GM19023 (cell line): ENCODE measurements around the gene ZNF823.
"Not testable (repeated sequence)": the region's sequence is repeated elsewhere in the genome, so short reads cannot be mapped to it uniquely, and the experiment has no call there.

ENCODE experiments used
- ATAC-seq: cut with Tn5 transposase; IDR thresholded peaks from one replicate; pipeline ENCODE4 v1.9.1; 2021; ENCODE audit warnings: mild to moderate bottlenecking, moderate library complexity; ENCODE audit not compliant: unreplicated experiment

Gene ZNF823

DNA sequence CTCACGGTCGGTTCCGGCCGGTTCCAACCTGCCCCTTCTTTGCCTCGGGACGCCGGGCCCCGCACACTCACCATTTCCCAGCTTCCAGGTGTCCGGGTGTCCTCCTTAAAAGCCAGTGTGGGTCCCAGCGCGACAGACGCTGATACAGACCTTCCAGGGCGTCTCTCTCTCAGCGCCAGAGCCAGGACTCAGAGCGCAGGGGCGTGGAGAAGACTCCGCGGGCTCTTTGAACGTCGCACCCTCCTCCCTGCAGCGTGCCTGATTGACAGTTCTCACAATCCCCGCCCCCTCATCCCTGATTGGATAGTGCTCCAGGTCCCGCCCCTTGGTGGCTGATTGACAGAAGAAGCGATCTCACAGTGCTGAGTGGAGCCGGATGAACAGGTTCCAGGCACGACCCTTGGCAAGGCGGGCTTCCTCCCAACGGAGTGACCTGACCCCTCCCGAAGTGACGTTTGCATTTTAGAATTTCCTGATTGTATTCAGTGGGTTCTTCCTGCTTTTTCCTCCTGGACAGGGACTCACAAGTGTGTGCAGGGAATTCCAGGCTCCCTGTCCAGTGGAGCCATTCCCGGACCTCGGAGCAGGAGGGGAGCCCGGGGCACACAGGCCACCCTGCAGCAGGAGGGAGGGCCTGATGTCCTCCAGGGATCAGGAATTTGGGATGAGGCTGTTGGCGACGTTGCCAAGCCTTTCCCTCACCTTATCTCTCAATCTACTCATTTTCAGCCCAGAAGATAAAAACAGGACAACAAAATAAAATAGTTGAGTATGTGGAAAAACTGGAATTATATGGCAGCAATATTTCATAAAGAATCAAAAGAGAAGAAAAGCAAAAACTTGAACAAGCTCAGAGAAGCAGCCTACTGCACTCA lies at the start of gene ZNF823:
Gene ZNF823, minus strand, starts transcription at position 201 of the 875 bp plus-strand sequence. Its CDS starts 127 bp downstream, at position 74.
- peak; percentile 92 for ATAC-seq

DNA sequence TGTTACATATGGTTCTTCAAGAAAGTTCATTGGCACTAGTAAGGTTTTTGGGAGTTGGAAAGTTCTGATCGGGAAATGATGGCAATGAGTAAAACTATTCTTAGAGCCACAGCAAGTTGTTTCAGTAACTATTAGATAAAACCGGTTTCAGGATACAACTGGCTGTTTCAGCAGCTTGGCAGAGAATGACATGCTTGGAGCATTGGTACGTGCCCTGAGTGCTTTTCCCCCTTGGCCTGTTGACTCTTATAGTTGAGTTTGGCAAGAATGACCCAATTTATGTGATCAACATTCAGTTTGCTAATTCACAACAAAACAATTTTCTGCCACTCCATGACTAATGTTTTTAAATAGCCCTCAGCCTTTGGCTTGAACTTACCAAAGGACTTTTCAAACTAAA lies 48.8 kb upstream of the ZNF823 start:
- ATAC-seq: no peak

DNA sequence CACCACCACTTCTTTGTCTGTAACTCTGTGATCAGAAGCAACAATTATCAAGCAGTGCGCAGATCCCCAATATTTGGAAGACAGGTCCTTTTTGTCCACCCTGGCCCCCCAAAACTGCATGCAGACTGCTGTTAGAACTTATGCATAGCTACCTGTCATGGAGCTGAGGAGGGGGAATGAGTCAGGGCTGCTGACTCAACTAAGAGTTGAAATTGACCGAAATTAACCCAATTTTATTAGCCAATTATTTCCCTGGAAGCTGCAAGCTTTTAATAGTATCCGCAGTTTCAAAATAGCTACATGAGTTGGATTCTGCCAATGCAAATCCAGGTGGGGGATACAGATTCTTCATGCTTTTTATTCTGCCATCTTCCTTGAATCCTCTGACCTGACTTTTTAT lies 45.6 kb upstream of the ZNF823 start:
- ATAC-seq: no peak

DNA sequence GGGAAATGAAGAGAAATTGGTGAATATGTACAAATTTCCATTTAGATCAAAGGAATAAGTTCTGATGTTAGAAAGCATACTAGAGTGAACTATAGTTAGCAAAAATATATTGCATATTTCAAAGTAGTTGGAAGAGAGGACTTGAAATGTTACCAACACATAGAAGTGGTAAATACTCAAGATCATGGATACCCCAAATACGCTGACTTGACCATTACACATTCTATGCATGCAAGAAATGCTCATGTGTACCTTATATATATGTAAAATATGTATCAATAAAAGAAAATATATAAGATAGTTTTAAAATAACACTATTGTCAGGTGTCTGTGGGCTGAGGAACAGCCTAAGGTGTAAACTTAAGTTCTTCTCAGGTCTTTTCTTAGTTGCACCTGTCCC lies 45.0 kb upstream of the ZNF823 start:
- ATAC-seq: no peak

DNA sequence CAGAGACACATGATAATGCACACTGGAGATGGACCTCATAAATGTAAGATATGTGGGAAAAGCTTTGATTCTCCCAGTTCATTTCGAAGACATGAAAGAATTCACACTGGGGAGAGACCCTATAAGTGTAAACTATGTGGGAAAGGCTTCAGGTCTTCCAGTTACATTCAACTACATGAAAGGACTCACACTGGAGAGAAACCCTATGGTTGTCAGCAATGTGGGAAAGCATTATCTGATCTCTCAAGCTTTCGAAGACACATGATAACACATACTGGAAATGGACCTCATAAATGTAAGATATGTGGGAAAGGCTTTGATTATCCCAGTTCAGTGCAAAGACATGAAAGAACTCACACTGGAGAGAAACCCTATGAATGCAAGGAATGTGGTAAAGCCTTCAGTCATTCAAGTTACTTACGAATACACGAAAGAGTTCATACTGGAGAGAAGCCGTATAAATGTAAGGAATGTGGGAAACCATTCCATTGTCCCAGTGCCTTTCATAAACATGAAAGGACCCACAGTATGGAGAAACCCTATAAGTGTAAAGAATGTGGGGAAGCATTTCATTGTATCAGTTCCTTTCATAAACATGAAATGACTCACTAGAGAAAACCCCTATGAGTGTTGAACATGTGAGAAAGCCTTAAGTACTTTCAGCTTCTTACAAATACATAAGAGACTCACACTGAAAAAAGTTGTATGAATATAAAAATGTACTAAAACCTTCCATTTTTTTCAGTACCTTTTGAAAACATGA lies 42.7 kb upstream of the ZNF823 start:
- no peak for ATAC-seq

DNA sequence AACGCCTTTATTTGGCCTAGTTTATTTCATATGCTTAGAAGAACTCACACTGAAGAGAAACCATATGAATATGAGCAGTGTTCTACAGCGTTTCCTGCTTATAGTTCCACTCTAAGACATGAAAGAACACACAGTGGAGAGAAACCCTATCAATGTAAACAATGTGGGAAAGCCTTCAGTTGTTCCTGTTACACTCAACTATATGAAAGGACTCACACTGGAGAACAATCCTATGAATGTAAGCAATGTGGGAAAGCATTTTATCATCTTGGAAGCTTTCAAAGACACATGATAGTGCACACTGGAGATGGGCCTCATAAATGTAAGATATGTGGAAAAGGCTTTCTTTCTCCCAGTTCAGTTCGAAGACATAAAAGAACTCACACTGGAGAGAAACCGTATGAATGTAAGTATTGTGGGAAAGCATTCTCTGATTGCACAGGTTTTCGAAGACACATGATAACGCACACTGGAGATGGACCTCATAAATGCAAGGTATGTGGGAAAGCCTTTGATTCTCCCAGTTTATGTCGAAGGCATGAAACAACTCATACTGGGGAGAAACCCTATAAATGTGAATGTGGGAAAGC lies 41.8 kb upstream of the ZNF823 start:
- no peak for ATAC-seq

GRCh38 chr19:11776669-11777068 lies 37.9 kb upstream of the ZNF823 start:
- not testable (repeated sequence) for ATAC-seq

GRCh38 chr19:11771520-11771919 lies 32.8 kb upstream of the ZNF823 start:
- not testable (repeated sequence) for ATAC-seq

GRCh38 chr19:11769995-11770394 lies 31.2 kb upstream of the ZNF823 start:
- no peak for ATAC-seq

- peak; percentile 17 for ATAC-seq
Observed at GRCh38 chr19:11767633-11768133, 28.9 kb upstream of the ZNF823 start.

DNA sequence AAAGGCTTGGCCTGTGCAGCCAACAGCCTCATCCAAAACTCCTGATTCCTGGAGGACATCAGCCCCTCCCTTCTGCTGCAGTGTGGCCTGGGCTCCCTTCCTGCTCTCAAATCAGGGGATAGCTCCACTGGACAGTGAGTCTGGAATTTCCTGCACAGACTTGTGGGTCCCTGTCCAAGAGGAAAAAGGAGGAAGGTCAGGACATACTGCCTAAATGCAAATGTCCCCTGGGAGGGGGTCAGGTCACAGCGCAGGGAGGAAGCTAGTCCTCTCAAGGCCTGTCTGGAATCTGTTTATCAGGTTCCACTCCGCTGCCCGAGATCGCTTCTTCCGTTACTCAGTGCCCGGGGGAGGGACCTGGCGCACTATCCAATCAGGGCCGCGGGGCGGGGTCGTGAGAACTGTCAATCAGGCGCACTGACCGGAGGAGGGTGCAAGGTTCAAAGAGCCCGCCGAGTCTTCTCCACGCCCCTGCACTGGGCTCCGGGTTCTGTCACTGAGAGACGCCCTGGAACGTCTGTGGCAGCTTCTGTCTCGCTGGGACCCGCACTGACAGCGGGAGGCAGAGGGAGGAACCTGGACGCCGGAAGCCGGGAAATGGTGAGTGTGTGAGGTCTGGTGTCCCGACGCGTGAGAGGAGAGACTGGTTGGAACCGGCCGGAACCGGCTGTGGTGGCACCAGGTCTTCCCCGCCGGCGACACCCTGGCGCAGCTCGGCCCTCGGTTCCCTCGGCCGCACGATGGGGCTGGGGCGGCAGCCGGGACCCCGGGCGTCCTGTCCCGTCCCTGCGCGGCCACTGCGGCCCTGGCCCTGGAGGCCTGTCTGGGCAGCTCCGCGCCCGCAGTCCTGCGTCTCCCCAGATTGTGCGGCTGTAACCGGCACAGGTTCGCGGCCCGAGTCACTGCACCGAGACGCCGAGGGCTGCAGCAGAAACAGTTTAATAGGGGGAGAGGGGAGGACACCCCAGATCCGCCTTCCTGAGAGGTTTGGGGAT lies 28.1 kb upstream of the ZNF823 start, which contains the start of gene ZNF441:
Gene ZNF441, plus strand, starts transcription at position 404 of the 995 bp plus-strand sequence. Its CDS starts 194 bp downstream, at position 598.
- ATAC-seq: peak; percentile 99

- no peak for ATAC-seq
Observed at GRCh38 chr19:11763611-11764010, 24.9 kb upstream of the ZNF823 start.

GRCh38 chr19:11763117-11763516 lies 24.4 kb upstream of the ZNF823 start:
- no peak for ATAC-seq

GRCh38 chr19:11759805-11760204 lies 21.1 kb upstream of the ZNF823 start:
- ATAC-seq: no peak

DNA sequence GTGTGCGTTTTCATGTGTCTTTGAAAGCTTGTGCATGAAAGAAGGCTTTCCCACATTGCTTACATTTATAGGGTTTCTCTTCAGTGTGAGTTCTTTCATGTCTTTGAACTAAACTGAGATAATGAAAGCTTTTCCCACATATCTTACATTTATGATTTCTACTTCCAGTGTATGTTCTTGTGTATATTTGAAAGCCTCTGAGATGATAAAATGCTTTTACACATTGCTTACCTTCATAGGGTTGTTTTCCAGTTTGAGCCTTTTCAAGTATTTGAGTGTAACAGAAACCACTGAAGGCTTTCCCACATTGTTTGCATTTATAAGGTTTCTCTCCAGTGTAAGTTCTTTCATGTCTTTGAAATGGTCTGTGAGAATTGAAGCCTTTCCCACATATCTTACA lies 18.2 kb upstream of the ZNF823 start:
- no peak for ATAC-seq

DNA sequence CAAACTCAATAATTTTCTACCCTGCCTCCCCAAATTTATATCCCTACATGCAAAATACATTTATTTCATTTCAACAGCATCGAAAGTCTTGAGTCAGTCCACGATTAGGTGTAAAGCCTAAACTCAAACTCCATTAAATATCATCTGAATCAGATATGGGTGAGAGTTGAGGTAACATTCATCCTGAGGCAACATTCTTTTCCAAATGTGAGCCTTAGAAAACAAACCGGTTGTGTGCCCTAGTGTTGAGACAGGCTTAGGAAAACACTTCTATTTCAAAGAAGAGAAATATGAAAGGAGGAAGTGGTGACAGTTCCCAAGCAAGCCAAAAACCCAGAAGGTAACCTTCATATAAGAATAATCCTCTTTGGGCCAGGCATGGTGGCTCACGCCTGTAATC lies 15.9 kb upstream of the ZNF823 start:
- ATAC-seq: no peak

- ATAC-seq: no peak
Observed at GRCh38 chr19:11752244-11752736, 13.5 kb upstream of the ZNF823 start.

- no peak for ATAC-seq
Observed at GRCh38 chr19:11749751-11750150, 11.0 kb upstream of the ZNF823 start.

DNA sequence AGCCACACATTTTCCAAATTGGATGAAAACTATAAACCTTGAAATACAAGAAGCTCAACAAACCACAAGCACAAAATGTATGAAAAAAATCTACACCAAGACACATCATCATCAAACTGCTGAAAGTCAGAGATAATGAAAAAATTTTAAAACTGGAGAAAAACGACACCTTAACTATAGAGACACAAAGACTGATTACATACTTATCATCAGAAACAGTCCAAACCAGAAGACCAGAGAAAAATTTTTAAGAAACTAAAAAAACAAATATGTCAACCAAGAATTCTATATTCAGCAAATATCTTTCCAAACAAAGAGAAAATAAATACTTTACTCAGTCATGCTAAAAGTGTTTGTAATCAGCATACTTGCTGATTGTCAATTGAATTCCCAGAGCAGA lies 8.5 kb upstream of the ZNF823 start:
- ATAC-seq: no peak

DNA sequence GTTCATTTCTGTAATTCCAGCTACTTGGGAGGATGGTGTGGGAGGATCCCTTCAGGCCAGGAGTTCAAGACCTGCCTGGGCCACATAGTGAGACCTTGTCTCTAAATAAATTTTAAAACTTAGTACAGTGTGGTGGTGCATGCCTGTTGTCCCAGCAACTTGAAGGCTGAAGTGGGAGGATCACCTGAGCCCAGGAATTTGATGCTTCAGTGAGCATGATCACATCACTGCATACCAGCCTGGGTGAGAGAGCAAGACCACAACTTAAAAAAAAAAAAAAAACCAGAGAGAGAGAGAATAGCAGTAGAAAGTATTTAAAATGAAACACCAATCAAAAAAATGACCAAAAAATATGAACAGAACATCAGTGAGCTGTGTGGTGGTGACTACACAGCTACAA lies 7.1 kb upstream of the ZNF823 start:
- no peak for ATAC-seq
